AG08395 (cell line): ENCODE results near the gene ATF6B.
"Not testable (repeated sequence)": the region's sequence is repeated elsewhere in the genome, so short reads cannot be mapped to it uniquely, and the experiment has no call there.

Experiments
- DNase-seq: peaks from one replicate; pipeline ENCODE4 v3.0.0; 2012; ENCODE audit warnings: mixed read lengths, low spot score

Gene ATF6B

DNA sequence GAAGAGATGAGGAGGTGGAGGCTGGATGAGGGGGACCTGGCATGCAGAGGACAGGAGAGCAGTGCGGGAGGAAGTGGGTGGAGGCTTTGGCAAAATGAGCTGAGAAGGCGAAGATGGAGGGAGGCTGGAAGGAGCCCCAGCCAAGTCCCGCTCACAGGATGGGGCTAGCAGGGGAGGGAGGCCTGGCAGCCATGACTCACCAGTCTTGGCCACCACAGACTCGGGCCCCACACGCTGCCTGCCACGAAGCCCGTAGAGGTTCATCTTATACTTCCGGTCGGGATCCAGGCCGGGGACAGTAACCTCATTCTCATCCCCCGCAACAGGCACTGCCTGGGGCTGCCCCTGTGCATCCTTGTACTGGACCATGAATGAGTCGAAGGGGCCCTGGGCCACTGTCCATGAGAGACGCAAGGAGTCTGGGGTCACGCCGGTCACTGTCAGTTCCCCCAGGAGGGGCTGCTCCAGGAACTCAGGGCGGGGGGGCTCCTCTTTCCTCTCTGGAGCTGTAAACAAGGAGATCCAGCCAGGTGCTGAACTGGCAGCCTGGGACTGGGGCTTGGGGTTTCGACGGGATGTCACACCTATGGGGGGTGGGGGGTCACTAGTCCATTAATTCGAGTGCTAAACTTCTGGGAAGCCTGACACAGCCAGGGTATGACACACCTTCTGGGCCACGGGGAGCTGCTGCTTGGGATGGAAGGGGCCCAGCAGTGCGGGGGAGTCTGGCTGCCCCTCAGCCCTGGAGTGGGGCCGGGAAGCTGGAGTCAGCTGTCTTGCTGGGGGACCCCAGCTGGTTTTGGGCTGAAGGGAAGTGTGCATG lies 46.7 kb downstream of the ATF6B start:
- DNase-seq, result peak; percentile 97

- no peak for DNase-seq
Measured at GRCh38 chr6:32079566-32080290, 48.3 kb downstream of the ATF6B start.

- peak; percentile 78 for DNase-seq
Measured at GRCh38 chr6:32076321-32076809, 51.7 kb downstream of the ATF6B start.

- no peak for DNase-seq
Measured at GRCh38 chr6:32075781-32076180, 52.3 kb downstream of the ATF6B start.

GRCh38 chr6:32074996-32075532 lies 53.0 kb downstream of the ATF6B start:
- peak; percentile 70 for DNase-seq

GRCh38 chr6:32073613-32074012 lies 54.4 kb downstream of the ATF6B start:
- DNase-seq, result no peak

GRCh38 chr6:32073101-32073500 lies 54.9 kb downstream of the ATF6B start:
- no peak for DNase-seq

DNA sequence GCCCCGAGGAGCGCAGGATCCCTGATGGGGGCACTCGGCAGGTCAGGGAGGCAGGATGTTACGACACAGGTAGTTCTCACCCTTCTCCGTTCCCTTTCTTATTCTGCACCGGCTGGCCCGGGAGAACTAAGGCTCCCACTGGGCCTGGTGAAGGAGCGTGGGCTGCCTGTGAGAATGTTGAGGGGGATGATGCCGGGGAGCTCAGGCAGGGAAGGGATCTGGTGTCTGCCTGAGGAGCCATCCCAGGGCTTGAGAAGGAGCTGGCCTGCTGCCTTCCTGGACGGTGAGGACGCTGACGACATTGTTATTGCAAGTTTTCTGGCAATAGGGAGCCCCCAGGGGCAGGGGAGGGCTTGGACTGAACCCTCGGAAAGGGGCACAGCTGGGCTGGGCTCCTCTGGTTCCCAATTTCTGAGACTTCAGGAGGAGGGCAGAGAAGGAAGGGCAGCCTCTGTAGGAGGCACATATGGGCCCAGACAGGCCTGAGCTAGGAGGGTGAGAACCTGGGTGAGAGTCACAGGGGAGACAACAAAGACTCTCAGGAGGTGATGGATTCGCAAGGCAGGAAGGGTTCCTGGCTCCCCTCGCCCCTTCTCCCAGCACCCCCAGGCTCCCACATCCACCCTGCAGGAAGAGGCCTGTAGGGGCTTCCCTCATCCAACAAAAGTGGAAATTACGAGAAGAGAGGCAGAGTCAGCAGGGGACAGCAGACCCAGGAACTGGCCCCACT lies 57.1 kb downstream of the ATF6B start:
- no peak for DNase-seq

- DNase-seq, result no peak
Measured at GRCh38 chr6:32069878-32070515, 58.0 kb downstream of the ATF6B start.

GRCh38 chr6:32069460-32069859 lies 58.6 kb downstream of the ATF6B start:
- no peak for DNase-seq

DNA sequence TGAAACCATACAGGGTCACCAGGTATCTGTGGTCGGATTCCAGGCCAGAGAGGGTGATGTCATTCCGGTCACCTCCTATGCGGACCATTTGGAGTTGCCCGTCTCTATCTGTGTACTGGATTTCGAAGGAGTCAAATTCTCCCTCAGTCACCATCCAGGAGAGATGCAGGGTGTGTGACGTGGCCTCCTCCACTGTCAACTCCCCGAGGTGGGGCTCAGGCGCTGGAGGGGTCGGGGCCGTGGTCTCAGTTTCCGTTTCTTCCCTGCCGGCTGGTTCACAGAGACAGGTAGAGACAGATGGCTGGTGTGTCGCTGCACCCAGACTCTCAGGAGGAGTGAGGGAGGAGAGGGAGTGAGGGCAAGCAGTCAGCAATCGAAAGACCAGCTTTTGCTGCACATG lies 59.2 kb downstream of the ATF6B start:
- DNase-seq, result no peak

- DNase-seq, result not testable (repeated sequence)
Measured at GRCh38 chr6:32068315-32068714, 59.7 kb downstream of the ATF6B start.

DNA sequence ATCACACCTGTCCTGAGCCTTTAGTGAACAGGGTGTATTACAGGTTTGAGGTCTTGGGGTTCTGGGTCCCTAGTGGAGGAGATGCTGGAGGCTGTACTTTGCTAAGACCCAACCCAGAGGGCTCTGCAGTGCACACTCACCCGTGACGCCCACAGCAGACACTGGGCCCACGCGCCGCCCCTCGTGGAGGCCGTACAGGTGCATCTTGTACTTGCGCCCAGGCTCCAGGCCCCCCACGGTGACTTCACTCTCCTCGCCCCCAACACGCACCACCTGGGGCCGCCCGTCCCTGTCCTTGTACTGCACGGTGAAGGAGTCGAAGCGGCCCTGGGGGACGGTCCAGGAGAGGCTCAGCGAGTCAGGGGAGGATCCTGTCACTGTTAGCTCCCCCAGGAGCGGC lies 60.5 kb downstream of the ATF6B start:
- not testable (repeated sequence) for DNase-seq
